OCI-LY3 (cell line): ENCODE results near the gene WNT10A.

ENCODE experiments used
- H2AFZ ChIP-seq: fragments of 200-600, 300-600 bp; shearing (Covaris generic); 2 replicates; pipeline ENCODE4 v1.6.0; 2014; ENCODE audit warnings: antibody characterized with exemption, low read depth, low read length
- H3K27ac ChIP-seq: fragments of 200-600, 300-600 bp; sonication (generic); 2 replicates; pipeline ENCODE4 v1.5.1; 2014; ENCODE audit warnings: mild to moderate bottlenecking, low read length, moderate library complexity, mixed read lengths
- H3K27me3 ChIP-seq: fragments of 200-600, 300-600 bp; sonication (generic); 2 replicates; pipeline ENCODE4 v1.6.1; 2014; ENCODE audit warnings: low read depth, low read length, mixed read lengths
- H3K36me3 ChIP-seq: fragments of 200-600, 300-600 bp; sonication (generic); replicated peaks from 2 replicates; pipeline ENCODE3; 2014; ENCODE audit warnings: low read depth, low read length, mixed read lengths
- H3K4me1 ChIP-seq: fragments of 300-600, 200-600 bp; sonication (generic); 2 replicates; pipeline ENCODE4 v1.6.1; 2014; ENCODE audit warnings: low read length, mixed read lengths
- H3K4me2 ChIP-seq: fragments of 200-600, 300-600 bp; sonication (generic); 2 replicates; pipeline ENCODE4 v1.6.1; 2014; ENCODE audit warnings: low read length, mixed read lengths
- H3K4me3 ChIP-seq: fragments of 300-600, 200-600 bp; sonication (generic); 2 replicates; pipeline ENCODE4 v1.5.1; 2014; ENCODE audit warnings: antibody characterized with exemption, mild to moderate bottlenecking, low read length, moderate library complexity
- H3K79me2 ChIP-seq: fragments of 300-600, 200-600 bp; shearing (Covaris generic); 2 replicates; pipeline ENCODE4 v1.6.1; 2014; ENCODE audit warnings: mild to moderate bottlenecking, low read length, mixed read lengths
- H3K9ac ChIP-seq: fragments of 300-600, 200-600 bp; shearing (Covaris generic); 2 replicates; pipeline ENCODE4 v1.6.0; 2014; ENCODE audit warnings: mild to moderate bottlenecking, low read length, moderate library complexity
- H3K9me3 ChIP-seq: fragments of 200-600, 300-600 bp; shearing (Covaris generic); 2 replicates; pipeline ENCODE4 v1.6.1; 2014; ENCODE audit warnings: low read length, mixed read lengths; ENCODE audit not compliant: insufficient read depth
- H4K20me1 ChIP-seq: fragments of 200-600, 300-600 bp; sonication (generic); 2 replicates; pipeline ENCODE4 v1.6.1; 2016; ENCODE audit warnings: low read length, mixed read lengths; ENCODE audit not compliant: insufficient read depth
- EZH2phosphoT487 ChIP-seq: fragments of 200-600 bp; shearing (Covaris generic); IDR thresholded peaks from 2 replicates; pipeline ENCODE4 v1.6.1; 2018; ENCODE audit warnings: antibody characterized with exemption, mixed run types, low read depth
- TF ChIP-seq, protein P1 (sequence below): fragments of 200-600, 300-600 bp; sonication (generic); IDR thresholded peaks from 2 replicates; pipeline ENCODE4 v1.5.1; 2014; ENCODE audit warnings: antibody characterized with exemption, low read length, low read depth

Gene WNT10A

GRCh38 chr2:218894880-218895157, 14.2 kb downstream of the WNT10A start:
- H3K79me2 ChIP-seq, result no peaks in the 10 kb centered on the region
- H3K36me3 ChIP-seq, result peaks cover 23% of the 10 kb centered on the region
- no peaks in the 10 kb centered on the region for H4K20me1 ChIP-seq
- peak overlapping the region; percentile 99; the same call in 1 of the 2 replicates for H3K27ac ChIP-seq
- H2AFZ ChIP-seq, result no peak overlapping the region
- TF ChIP-seq, protein P1, sequence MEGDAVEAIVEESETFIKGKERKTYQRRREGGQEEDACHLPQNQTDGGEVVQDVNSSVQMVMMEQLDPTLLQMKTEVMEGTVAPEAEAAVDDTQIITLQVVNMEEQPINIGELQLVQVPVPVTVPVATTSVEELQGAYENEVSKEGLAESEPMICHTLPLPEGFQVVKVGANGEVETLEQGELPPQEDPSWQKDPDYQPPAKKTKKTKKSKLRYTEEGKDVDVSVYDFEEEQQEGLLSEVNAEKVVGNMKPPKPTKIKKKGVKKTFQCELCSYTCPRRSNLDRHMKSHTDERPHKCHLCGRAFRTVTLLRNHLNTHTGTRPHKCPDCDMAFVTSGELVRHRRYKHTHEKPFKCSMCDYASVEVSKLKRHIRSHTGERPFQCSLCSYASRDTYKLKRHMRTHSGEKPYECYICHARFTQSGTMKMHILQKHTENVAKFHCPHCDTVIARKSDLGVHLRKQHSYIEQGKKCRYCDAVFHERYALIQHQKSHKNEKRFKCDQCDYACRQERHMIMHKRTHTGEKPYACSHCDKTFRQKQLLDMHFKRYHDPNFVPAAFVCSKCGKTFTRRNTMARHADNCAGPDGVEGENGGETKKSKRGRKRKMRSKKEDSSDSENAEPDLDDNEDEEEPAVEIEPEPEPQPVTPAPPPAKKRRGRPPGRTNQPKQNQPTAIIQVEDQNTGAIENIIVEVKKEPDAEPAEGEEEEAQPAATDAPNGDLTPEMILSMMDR, result no peak
- TF ChIP-seq EZH2phosphoT487, result no peak
- H3K9me3 ChIP-seq, result no peaks in the 10 kb centered on the region
- no peaks in the 10 kb centered on the region for H3K27me3 ChIP-seq
- H3K9ac ChIP-seq, result no peak overlapping the region
- peak overlapping the region; percentile 76 for H3K4me2 ChIP-seq
- H3K4me3 ChIP-seq, result no peak overlapping the region
- H3K4me1 ChIP-seq, result peaks cover 85% of the 10 kb centered on the region

GRCh38 chr2:218895326-218895725, 14.7 kb downstream of the WNT10A start:
- Histone ChIP-seq H2AFZ (no peak overlapping the region), H3K9me3 (no peaks in the 10 kb centered on the region), H3K4me1 (peaks cover 80% of the 10 kb centered on the region), H4K20me1 (no peaks in the 10 kb centered on the region), H3K79me2 (no peaks in the 10 kb centered on the region), H3K4me2 (peak overlapping the region; percentile 76; the same call in 1 of the 2 replicates), H3K4me3 (no peak overlapping the region), H3K36me3 (peaks cover 19% of the 10 kb centered on the region), H3K9ac (peak overlapping the region; percentile 59; the same call in 1 of the 2 replicates), H3K27me3 (no peaks in the 10 kb centered on the region), H3K27ac (peak overlapping the region; percentile 99)
- TF ChIP-seq EZH2phosphoT487, result no peak
- TF ChIP-seq, protein P1, result no peak

DNA sequence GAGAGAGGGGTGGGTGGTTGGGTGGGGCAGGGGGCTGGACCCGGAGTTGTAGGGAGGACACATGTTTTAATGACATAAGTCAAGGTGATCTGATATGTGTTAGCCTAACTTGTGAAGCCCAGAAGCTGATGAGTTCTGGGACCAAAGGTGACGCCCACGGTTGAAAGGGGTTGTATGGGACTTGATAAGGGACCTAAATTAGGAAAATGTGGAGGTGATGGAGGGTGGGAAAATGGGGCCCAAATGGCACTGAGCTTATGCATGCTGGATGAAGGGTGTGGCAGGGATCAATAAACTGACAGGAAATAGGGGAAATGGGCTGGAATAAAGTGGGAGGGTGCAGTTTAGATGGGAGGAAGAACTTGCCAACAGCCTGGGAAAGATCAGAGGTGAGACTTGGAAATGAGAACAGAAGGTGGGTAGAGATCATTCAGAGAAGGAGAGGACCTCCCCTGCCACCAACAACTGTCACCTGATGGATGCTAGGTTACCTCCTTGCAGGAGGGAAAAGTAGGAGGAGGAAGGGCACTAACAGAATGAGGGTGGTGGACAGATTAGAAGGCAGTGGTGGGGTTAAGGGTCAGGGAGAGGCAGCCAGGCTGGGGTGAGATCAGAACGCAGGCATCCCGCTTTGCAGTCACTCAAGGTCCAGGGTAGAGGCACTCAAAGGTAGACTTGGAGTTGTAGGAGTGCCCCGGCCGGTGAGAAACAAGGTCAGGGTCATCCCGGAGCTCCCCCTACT, 15.3 kb downstream of the WNT10A start:
- peak overlapping the region; percentile 85 for H3K4me3 ChIP-seq
- peaks cover 14% of the 10 kb centered on the region for H3K36me3 ChIP-seq
- peak overlapping the region; percentile 98 for H3K4me2 ChIP-seq
- H3K4me1 ChIP-seq, result peaks cover 74% of the 10 kb centered on the region
- no peaks in the 10 kb centered on the region for H4K20me1 ChIP-seq
- H3K27ac ChIP-seq, result peak overlapping the region; percentile 99
- no peaks in the 10 kb centered on the region for H3K9me3 ChIP-seq
- H2AFZ ChIP-seq, result no peak overlapping the region
- H3K27me3 ChIP-seq, result peaks cover 5% of the 10 kb centered on the region; the same call in 1 of the 2 replicates
- TF ChIP-seq, protein P1, result no peak
- TF ChIP-seq EZH2phosphoT487, result no peak
- peak overlapping the region; percentile 59 for H3K9ac ChIP-seq
- H3K79me2 ChIP-seq, result no peaks in the 10 kb centered on the region

- H3K9ac ChIP-seq, result peak overlapping the region; percentile 97
- H3K9me3 ChIP-seq, result no peaks in the 10 kb centered on the region
- peak overlapping the region; percentile 99 for H3K27ac ChIP-seq
- peaks cover 5% of the 10 kb centered on the region; the same call in 1 of the 2 replicates for H3K27me3 ChIP-seq
- H3K36me3 ChIP-seq, result peaks cover 6% of the 10 kb centered on the region
- peaks cover 66% of the 10 kb centered on the region for H3K4me1 ChIP-seq
- peak overlapping the region; percentile 98 for H3K4me2 ChIP-seq
- no peaks in the 10 kb centered on the region for H3K79me2 ChIP-seq
- TF ChIP-seq EZH2phosphoT487, result 0 out of 2 replicates have a peak, but pooled peaks have one; percentile 41
- TF ChIP-seq, protein P1, result no peak
- no peaks in the 10 kb centered on the region for H4K20me1 ChIP-seq
- peak overlapping the region; percentile 85 for H3K4me3 ChIP-seq
- H2AFZ ChIP-seq, result no peak overlapping the region
Observed at GRCh38 chr2:218896501-218897393, 16.1 kb downstream of the WNT10A start.
